Head of caudate nucleus (tissue), 42 donors: ENCODE measurements around the gene AGPAT4.
A peak's percentile ranks its signal among the peaks of the same experiment; 100 is the strongest.
"Not testable (repeated sequence)": the region's sequence is repeated elsewhere in the genome, so short reads cannot be mapped to it uniquely, and the experiment has no call there.

ENCODE experiments used
- DNase-seq, 42 donors: peaks; one replicate each; pipeline versions ENCODE4 v3.0.0 to v3.0.0-alpha.2; 2020 to 2021; ENCODE audit warnings: mixed read lengths in 7 of 42
- intact Hi-C: fragments of 100-400 bp; cut with DNase I; formaldehyde crosslinking; loops from one replicate; pipeline ENCODE4 v1.15.0; 2022

AGPAT4 gene

DNA sequence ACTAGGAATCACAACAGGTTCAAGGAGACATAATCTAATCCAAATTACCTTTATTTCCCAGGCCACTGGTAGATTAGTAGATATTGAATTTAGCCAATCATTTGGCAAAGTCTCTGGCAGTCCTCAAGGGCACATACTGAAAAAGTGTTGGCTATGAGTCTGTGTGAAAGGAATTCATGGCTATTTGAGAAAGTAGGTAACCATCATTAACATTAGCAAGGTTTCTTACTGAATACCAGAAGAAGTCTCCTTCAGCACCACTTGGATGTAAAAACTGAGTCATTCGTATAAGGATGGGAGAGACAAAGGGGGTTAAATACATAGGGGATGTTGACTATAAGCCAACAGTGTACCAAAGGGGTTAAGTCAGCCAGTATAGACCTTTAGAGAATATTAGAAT lies 36.7 kb downstream of the AGPAT4 start:
- intact Hi-C loops: no loop called here
- no peak for DNase-seq

DNA sequence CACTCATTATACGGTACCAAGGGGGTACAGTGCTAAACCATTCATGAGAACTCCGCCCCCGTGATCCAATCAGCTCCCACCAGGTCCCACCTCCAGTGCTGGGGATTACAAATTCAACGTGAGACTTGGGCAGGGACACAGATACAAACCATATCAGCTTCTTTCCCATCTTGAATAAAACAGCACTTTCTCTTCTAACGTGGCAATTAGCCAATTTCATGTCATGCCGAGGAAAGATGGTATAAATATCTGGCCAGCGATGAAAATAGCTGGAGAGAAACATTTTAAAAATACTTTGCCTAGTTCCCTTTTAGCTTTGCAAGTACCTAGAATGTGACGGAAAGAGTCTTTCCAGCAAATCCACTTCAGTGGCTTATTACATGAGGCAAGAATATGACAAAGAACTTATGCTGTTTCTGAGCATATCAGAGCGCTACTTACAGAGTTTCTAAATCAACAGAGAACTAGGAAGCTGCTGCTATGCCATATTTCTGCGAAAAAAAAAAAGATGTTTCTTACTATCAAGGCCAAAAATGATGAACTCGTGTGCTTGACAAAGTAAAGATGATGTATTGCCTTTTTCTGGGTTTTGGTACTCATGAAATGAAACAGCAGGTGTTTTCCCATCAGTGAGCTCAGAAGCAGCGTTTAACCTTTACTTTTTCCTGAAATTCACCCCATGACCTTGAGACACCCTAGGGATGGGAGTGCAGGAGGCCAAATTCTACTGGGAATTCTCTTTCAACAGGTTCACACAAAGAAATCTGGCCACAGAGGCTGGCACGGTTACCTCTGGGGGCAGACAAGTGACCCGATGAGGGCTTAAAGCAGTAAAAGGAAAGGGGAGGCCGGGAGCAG lies 37.9 kb downstream of the AGPAT4 start:
- peak in 1 of 42 donors; percentile 34 for DNase-seq
- intact Hi-C loops: no loop called here

GRCh38 chr6:161233986-161234661 lies 39.7 kb downstream of the AGPAT4 start:
- DNase-seq: peak in 40 of 42 donors; percentile 23 to 90 (median 68)

GRCh38 chr6:161232467-161232866 lies 41.4 kb downstream of the AGPAT4 start:
- intact Hi-C loops: no loop called here
- no peak for DNase-seq

More at GRCh38 chr6:161233986-161234661, 39.7 kb downstream of the AGPAT4 start:
- intact Hi-C loops: no loop called here

DNA sequence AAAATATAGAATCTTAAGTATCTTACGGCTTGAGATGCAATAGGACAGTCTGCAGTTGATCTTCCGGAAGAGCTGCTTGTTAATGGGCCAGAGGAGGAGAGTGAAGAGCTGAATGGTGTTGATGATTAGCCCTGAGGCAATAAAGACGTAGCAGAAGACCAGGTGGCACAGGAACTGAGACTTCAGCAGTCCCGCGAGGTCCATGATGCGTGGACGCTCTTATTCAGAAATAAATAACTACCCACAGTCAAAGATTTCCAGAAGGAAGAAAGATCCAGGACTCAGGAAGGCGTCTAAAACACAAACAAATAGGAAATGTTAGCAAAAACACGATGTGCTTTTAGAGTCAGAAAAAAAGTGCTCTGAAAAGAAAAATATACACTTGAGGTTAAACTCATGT lies 41.9 kb downstream of the AGPAT4 start:
- DNase-seq: no peak
- intact Hi-C loops: no loop called here

DNA sequence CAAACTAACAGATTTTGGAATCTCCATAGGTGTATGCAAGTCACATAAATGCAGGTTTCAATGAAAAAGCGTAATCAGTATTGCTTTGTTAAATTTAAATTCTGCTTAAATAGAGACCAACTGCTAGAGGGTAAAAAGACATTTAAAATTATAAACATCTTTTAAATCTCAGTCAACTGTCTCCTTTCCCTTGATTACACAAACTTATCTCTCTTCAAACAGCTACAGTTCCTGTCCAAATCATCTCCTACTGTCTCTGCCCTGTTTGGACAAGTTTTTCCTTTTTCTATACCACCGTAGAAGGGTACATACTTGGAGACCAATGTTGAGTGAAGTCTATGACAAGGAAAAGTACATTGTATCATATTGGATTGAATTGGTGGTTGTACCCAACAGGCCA lies 43.5 kb downstream of the AGPAT4 start:
- no peak for DNase-seq
- intact Hi-C loops: no loop called here

GRCh38 chr6:161228921-161229591 lies 44.8 kb downstream of the AGPAT4 start:
- peak in 8 of 42 donors; percentile 35 to 74 (median 60) for DNase-seq
- intact Hi-C loops: no loop called here

DNA sequence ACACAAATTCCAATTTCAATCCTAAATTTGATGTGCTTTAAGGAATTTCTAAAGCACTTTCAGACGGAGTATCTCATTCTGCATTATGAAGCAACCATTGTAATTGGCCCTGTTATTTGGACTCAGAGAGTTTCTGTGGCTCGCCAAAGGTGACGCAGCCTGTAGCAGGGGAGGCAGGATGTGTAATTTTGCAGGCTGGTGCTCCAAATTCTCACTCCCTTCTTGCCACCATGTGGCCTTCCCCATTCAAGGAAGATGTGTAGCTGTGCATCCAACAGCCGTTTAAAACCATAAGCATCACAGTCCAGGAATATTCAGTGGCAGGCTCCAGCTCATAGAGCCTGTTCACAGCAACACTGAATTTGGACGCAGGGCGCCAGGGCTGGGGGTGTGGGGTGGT lies 45.8 kb downstream of the AGPAT4 start:
- intact Hi-C loops: no loop called here
- peak in 1 of 42 donors; percentile 42 for DNase-seq

- intact Hi-C loops: no loop called here
- no peak for DNase-seq
Measured at GRCh38 chr6:161227004-161227960, 46.6 kb downstream of the AGPAT4 start.

DNA sequence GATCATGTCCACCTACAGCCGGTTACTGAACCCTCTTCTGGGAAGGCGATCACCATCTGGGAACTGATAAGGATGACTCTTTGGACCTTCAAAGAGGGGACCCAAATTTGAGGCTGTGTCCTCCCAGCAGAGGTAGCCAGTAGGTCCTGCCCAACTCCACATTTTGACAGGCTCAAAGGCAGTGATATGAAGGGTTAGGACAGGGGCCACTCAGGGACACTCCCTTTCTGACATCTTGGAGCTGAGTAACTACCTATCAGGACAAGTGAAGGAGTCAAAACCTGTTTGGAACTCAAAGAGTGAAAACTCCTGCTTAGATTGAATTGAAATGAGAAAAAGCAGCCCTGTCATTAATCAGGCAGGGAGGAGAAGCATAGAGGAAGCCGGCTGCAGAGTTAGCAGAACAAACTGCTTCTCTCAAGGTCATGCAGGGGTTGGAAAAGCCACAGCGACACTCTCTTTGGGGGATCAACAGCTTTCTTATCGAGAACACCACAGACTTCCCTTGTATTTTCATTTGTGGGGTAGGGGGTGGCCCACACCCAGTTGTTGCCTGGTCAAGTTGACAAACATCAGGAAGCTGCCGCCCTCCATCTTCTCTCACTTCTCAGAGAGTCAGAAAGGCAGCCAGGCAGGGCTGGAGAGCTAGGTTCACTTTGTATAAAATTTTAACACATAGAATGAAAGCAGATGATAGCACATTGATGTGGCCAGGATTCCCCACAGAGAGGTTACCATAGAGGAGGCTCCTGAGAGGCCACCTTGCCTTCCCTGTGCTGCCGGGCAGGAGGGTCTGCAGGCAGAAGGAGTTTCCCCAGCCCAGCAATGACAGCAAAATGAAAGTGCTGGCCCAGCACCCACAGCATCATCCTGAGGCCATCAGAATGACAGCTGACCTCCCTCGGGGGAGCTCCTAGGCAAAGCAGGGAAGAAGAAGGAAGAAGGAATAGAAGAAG lies 47.6 kb downstream of the AGPAT4 start:
- intact Hi-C loops: no loop called here
- no peak for DNase-seq

GRCh38 chr6:161225681-161226008 lies 48.2 kb downstream of the AGPAT4 start:
- no peak for DNase-seq
- intact Hi-C loops: no loop called here

DNA sequence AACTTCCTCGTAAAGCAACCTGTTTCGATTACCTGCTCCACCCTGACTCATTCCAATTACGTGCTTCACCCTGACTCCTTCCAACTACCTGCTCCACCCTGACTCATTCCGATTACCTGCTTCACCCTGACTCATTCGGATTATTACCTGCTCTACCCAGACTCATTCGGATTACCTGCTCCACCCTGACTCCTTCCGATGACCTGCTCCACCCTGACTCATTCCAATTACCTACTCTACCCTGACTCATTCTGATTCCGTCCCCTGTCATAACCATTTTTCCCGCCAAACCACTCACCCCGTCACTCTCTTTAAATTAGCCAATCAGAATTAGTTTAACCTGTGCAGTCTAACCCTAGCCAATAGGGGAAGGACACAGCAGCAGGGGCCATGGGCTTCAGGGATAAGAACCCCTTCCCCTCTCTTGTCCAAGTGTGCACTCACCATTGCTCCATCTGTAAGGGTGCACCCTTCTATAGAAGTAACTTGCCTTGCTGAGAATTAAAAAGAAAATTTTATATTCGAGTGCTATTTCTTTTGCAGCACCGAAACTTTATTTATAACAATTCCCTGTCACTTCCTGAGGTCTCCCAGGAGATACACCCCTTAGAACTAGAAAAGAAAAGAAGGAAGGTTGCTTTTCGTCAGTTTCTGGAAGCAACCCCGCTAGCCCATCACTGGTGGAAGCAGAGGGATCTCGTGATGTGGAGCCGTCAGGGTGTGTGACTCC lies 48.7 kb downstream of the AGPAT4 start:
- DNase-seq, intact Hi-C loops: not testable (repeated sequence)

DNA sequence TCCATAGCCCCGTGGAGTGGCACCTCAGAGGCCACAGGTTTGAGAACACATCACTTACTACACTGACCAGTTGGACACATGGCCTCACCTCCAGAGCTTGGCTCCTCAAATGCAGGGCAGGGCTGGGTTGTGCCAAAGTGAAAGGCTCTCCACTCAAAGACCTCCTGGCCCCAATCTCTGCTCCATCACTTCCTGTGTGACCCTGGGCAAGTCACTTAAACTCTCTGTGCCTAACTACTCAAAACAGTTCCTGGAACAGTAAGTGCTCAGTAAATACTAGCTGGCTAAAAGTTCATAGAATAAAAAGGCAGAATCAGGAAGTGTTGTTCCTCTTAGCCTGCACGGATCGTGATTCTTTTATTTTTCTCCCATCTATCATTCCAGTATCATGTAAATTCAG lies 50.2 kb downstream of the AGPAT4 start:
- no peak for DNase-seq
- intact Hi-C loops: no loop called here

- intact Hi-C loops: no loop called here
- no peak for DNase-seq
Measured at GRCh38 chr6:161222706-161223234, 51.1 kb downstream of the AGPAT4 start.

GRCh38 chr6:161220346-161220745 lies 53.5 kb downstream of the AGPAT4 start:
- intact Hi-C loops: no loop called here
- no peak for DNase-seq

- DNase-seq: no peak
- intact Hi-C loops: no loop called here
Measured at GRCh38 chr6:161219680-161220079, 54.2 kb downstream of the AGPAT4 start.

DNA sequence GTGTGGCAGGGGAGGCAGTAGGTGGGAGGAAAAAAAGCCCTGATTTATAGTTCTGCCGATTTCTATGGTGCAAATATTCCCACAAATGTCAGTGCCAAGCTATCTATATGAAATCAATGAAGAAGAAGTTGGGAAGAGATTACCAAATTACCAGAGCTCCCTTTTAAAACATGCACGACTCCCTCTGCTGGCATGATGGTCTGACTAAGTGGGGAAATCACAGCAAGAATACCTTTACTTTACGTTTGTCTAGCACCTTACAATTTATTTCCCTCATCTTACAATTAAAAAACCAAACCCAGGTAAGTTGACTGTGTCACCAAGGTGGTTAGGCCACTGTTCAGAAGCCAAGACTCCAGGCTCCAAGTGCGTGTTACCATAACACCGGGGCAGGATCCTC lies 55.6 kb downstream of the AGPAT4 start:
- intact Hi-C loops: no loop called here

More for the DNA sequence above, 55.6 kb downstream of the AGPAT4 start:
- DNase-seq: no peak
